ENCODE data around the gene GNAS-AS1. TPM values are rescaled to one million over a fixed set of nuclear protein-coding genes. Genes with fewer than 3 reads are reported as not detected.
"Not testable (repeated sequence)": the region's sequence is repeated elsewhere in the genome, so short reads cannot be mapped to it uniquely, and the experiment has no call there.

GNAS-AS1 gene
- total RNA-seq, 4 donors from 2014 or later, result 0.19 TPM; not detected in 3

DNA sequence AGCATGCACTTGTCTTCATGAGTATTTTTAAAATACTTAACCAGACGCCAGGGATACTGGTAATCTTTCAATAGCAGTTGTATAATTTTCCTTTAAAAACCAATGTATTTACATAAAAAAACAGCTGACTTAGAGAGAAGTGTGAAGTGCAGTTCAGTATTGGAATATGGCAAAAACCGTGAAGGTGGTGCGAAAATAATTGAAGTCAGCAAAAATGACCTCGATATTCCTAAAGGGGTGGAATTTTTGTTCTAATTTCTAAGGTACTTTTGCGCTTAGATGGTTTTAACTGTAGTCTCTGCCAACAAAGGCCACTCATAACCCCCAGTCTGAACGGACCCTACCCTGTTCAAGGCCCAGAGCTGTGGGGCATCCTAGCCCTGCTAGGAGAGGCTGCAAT lies 25.3 kb downstream of the GNAS-AS1 start:
- Histone ChIP-seq H3K36me3 (no peaks in the 10 kb centered on the region), H3K27ac (no peak overlapping the region), H3K4me3 (no peak overlapping the region), H3K4me1 (no peaks in the 10 kb centered on the region), H3K9me3 (no peaks in the 10 kb centered on the region), H3K27me3 (no peaks in the 10 kb centered on the region)
- 84% methylated on average over 6 of the region's 6 CpGs; no CpG with 5 or more reads in 1 of the 2 donors for WGBS, 2 donors (ENCODE audit: low coverage in 1 of 2)
- TF ChIP-seq, protein P1, sequence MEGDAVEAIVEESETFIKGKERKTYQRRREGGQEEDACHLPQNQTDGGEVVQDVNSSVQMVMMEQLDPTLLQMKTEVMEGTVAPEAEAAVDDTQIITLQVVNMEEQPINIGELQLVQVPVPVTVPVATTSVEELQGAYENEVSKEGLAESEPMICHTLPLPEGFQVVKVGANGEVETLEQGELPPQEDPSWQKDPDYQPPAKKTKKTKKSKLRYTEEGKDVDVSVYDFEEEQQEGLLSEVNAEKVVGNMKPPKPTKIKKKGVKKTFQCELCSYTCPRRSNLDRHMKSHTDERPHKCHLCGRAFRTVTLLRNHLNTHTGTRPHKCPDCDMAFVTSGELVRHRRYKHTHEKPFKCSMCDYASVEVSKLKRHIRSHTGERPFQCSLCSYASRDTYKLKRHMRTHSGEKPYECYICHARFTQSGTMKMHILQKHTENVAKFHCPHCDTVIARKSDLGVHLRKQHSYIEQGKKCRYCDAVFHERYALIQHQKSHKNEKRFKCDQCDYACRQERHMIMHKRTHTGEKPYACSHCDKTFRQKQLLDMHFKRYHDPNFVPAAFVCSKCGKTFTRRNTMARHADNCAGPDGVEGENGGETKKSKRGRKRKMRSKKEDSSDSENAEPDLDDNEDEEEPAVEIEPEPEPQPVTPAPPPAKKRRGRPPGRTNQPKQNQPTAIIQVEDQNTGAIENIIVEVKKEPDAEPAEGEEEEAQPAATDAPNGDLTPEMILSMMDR (IDR thresholded peaks at IDR 0.05), result no peak
- TF ChIP-seq POLR2A (IDR thresholded peaks at IDR 0.05) (no peak), POLR2AphosphoS5 (IDR thresholded peaks at IDR 0.05) (no peak), EP300 (IDR thresholded peaks at IDR 0.05) (no peak)
- no peak for ATAC-seq

GRCh38 chr20:58824843-58825242 lies 25.9 kb downstream of the GNAS-AS1 start:
- TF ChIP-seq EP300 (IDR thresholded peaks at IDR 0.05), result no peak
- no peak for TF ChIP-seq POLR2A (IDR thresholded peaks at IDR 0.05)
- TF ChIP-seq POLR2AphosphoS5 (IDR thresholded peaks at IDR 0.05), result no peak
- TF ChIP-seq, protein P1 (IDR thresholded peaks at IDR 0.05), result no peak

DNA sequence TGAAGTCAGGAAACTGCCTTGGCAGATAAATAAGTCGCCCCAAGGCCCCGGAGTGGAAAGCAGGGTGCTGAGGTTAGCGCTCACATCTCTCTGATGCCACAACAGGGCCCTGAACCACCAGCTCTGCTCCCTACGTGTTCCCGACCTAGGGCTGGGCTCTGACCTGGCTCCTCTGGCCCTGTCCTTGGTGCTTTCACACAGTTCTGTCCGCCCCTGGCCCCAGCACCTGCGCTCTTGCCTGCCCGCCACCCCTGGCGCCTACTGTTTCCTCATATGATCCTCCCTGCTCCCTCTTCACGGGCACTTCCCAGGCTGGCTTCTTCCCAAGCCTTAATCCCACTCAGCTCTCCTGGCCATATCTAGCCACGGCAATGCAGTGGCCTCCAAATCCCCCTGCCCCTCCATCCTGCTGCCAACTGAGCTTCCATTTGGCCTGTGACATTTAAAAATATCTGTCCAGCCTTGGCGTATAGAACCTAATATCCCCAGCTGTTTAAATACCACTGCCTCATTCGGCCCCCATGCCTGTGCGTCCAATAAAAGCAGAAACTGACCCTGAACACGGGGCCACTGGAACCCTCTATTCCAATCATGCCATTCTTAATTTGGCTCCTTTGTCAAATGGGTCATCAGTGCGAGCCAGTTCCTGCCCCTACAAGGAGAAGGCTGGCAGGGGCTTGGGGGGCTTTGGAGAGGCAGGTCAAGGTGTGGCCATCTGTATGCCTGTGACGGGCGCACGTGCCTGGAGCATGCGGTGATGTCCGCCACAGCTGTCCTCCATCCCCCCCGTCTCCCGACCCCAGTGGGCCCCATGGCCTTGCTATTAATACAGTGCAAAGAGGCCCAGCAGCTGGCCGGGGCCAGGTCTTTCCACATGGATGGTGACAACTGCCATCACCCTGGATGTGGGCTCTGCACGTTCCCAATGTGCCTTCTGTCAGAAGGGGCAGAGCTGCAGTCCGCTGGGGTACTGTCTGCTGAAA lies 27.7 kb downstream of the GNAS-AS1 start:
- Histone ChIP-seq H3K27me3 (no peaks in the 10 kb centered on the region), H3K4me1 (no peaks in the 10 kb centered on the region), H3K36me3 (no peaks in the 10 kb centered on the region), H3K9me3 (no peaks in the 10 kb centered on the region), H3K4me3 (no peak overlapping the region), H3K27ac (no peak overlapping the region)
- ATAC-seq, result no peak
- TF ChIP-seq, protein P1 (IDR thresholded peaks at IDR 0.05), result no peak
- TF ChIP-seq POLR2A (IDR thresholded peaks at IDR 0.05) (no peak), POLR2AphosphoS5 (IDR thresholded peaks at IDR 0.05) (no peak), EP300 (IDR thresholded peaks at IDR 0.05) (no peak)
- WGBS, 2 donors (ENCODE audit: low coverage in 1 of 2), result 84 to 95% methylated on average over 9 to 17 of the region's 26 CpGs

More at GRCh38 chr20:58824843-58825242, 25.9 kb downstream of the GNAS-AS1 start:
- H3K27me3 ChIP-seq, result no peaks in the 10 kb centered on the region
- H3K4me1 ChIP-seq, result no peaks in the 10 kb centered on the region
- 78 to 88% methylated on average over 3 to 8 of the region's 8 CpGs for WGBS, 2 donors (ENCODE audit: low coverage in 1 of 2)
- H3K9me3 ChIP-seq, result no peaks in the 10 kb centered on the region
- no peak overlapping the region for H3K4me3 ChIP-seq
- no peak for ATAC-seq
- no peaks in the 10 kb centered on the region for H3K36me3 ChIP-seq
- no peak overlapping the region for H3K27ac ChIP-seq

- 88 to 90% methylated on average over 3 of the region's 8 CpGs for WGBS, 2 donors (ENCODE audit: low coverage in 1 of 2)
- Histone ChIP-seq H3K36me3 (no peaks in the 10 kb centered on the region), H3K4me3 (no peak overlapping the region), H3K4me1 (no peaks in the 10 kb centered on the region), H3K9me3 (no peaks in the 10 kb centered on the region), H3K27ac (no peak overlapping the region), H3K27me3 (no peaks in the 10 kb centered on the region)
- no peak for TF ChIP-seq EP300 (IDR thresholded peaks at IDR 0.05)
- no peak for TF ChIP-seq POLR2AphosphoS5 (IDR thresholded peaks at IDR 0.05)
- no peak for TF ChIP-seq POLR2A (IDR thresholded peaks at IDR 0.05)
- TF ChIP-seq, protein P1 (IDR thresholded peaks at IDR 0.05), result no peak
- no peak for ATAC-seq
These were observed 28.6 kb downstream of the GNAS-AS1 start for GRCh38 chr20:58822149-58822548.

GRCh38 chr20:58820515-58820914 lies 30.2 kb downstream of the GNAS-AS1 start:
- H3K9me3 ChIP-seq, H3K27ac ChIP-seq, H3K4me1 ChIP-seq, H3K4me3 ChIP-seq, ATAC-seq, H3K36me3 ChIP-seq, H3K27me3 ChIP-seq: not testable (repeated sequence)
- 60 to 98% methylated on average over 1 to 6 of the region's 6 CpGs for WGBS, 2 donors (ENCODE audit: low coverage in 1 of 2)
